ENCODE data around the gene MGLL.

- no peak for TF ChIP-seq CTCF (IDR thresholded peaks at IDR 0.05)
- TF ChIP-seq EZH2 (IDR thresholded peaks at IDR 0.05; ENCODE audit: borderline replicate concordance, insufficient read depth, low read depth, low read length, poor library complexity, severe bottlenecking) = no peak
Measured at GRCh38 chr3:127741246-127741645, 81.1 kb downstream of the MGLL start.
